NOMO-1 treated with DMSO at 0.1 percent for 48 hours (cell line): ENCODE results near the gene PERCC1.

ENCODE experiments used
- DNase-seq: peaks from one replicate; lab custom pipeline; 2025; ENCODE audit not compliant: unreplicated experiment; lab: John Stamatoyannopoulos, UW

Gene PERCC1

GRCh38 chr16:1408171-1408837 lies 22.6 kb upstream of the PERCC1 start:
- DNase-seq = peak; percentile 76

GRCh38 chr16:1412847-1413246 lies 18.0 kb upstream of the PERCC1 start:
- no peak for DNase-seq

GRCh38 chr16:1413684-1414531 lies 17.0 kb upstream of the PERCC1 start:
- DNase-seq = peak; percentile 69

GRCh38 chr16:1414532-1415260 lies 16.2 kb upstream of the PERCC1 start, which contains the start of gene UNKL:
UNKL (minus strand) TSS chr16:1414704; CDS start chr16:1414691, 13 bp downstream.
- peak; percentile 30 for DNase-seq

GRCh38 chr16:1416521-1416941 lies 14.3 kb upstream of the PERCC1 start:
- no peak for DNase-seq

- no peak for DNase-seq
Measured at GRCh38 chr16:1420111-1420539, 10.8 kb upstream of the PERCC1 start.

- DNase-seq = no peak
Measured at GRCh38 chr16:1422076-1422475, 8.8 kb upstream of the PERCC1 start.

GRCh38 chr16:1424028-1424427 lies 6.8 kb upstream of the PERCC1 start:
- no peak for DNase-seq

- no peak for DNase-seq
Measured at GRCh38 chr16:1425616-1426370, 5.1 kb upstream of the PERCC1 start.

- DNase-seq = no peak
Measured at GRCh38 chr16:1426734-1427471, 4.0 kb upstream of the PERCC1 start.

GRCh38 chr16:1427473-1428461 lies 3.1 kb upstream of the PERCC1 start:
- peak; percentile 19 for DNase-seq

GRCh38 chr16:1428511-1428910 lies 2.4 kb upstream of the PERCC1 start:
- DNase-seq = peak; percentile 82

- no peak for DNase-seq
Measured at GRCh38 chr16:1429012-1429411, 1.9 kb upstream of the PERCC1 start.

GRCh38 chr16:1429631-1430030 lies 1.2 kb upstream of the PERCC1 start:
- no peak for DNase-seq

- no peak for DNase-seq
Measured at GRCh38 chr16:1430214-1430758, 592 bp upstream of the PERCC1 start.

GRCh38 chr16:1431497-1432270 lies 806 bp downstream of the PERCC1 start:
- no peak for DNase-seq

- no peak for DNase-seq
Measured at GRCh38 chr16:1432388-1433262, 1.7 kb downstream of the PERCC1 start.
